Measurements from ENCODE around the gene S100A5.

DNA sequence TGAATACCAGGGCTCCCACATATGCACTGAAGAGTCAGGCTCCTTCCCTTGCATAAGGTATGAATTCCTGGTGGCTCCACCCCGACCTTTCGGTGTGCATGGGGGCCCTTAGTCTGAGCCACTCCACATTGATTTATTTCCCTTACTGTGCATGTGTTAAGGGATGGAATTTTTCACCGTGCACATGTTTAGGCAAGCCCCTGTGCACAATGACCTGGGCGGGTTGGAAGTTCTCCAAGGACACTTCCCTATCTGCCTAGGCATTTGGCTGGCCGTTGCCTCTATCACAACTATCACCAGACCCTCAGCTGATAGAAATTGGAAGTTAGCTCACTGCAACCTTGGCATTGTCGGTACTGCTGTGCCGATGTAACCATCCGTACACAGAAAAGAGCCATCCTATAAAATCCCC, 14.6 kb downstream of the S100A5 start:
- no peak for TF ChIP-seq EZH2 (IDR thresholded peaks at IDR 0.05; ENCODE audit: insufficient read depth, low read length)
- TF ChIP-seq, protein P1, sequence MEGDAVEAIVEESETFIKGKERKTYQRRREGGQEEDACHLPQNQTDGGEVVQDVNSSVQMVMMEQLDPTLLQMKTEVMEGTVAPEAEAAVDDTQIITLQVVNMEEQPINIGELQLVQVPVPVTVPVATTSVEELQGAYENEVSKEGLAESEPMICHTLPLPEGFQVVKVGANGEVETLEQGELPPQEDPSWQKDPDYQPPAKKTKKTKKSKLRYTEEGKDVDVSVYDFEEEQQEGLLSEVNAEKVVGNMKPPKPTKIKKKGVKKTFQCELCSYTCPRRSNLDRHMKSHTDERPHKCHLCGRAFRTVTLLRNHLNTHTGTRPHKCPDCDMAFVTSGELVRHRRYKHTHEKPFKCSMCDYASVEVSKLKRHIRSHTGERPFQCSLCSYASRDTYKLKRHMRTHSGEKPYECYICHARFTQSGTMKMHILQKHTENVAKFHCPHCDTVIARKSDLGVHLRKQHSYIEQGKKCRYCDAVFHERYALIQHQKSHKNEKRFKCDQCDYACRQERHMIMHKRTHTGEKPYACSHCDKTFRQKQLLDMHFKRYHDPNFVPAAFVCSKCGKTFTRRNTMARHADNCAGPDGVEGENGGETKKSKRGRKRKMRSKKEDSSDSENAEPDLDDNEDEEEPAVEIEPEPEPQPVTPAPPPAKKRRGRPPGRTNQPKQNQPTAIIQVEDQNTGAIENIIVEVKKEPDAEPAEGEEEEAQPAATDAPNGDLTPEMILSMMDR (IDR thresholded peaks at IDR 0.05; ENCODE audit: insufficient read depth, low read depth, low read length) = no peak
